GM19043 (cell line): ENCODE measurements around the gene OSR1.
A peak's percentile ranks its signal among the peaks of the same experiment; 100 is the strongest.

Experiments
- ATAC-seq: cut with Tn5 transposase; IDR thresholded peaks from one replicate; pipeline ENCODE4 v1.9.1; 2021; ENCODE audit warnings: low read depth; ENCODE audit not compliant: unreplicated experiment

OSR1 gene

DNA sequence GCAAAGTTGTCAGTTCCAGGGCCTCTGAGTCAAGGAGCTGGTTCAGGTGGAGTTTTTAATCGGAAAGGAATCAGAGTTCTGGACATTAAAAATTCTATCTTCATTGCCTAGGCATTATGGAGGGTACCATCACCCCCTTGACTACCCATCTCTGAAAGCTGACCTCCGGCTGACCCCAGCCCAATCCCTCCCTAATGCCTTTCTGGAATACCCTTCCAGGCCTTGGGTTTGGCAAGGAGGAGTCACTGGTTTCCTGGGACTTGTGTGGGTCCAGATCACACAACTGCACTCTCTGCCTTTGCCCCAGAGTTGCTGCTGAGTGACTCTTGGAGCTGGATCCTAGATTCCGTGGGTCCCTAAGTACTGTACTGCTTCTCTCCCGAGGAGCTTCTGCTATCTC lies 1.0 kb upstream of the OSR1 start:
- no peak for ATAC-seq

DNA sequence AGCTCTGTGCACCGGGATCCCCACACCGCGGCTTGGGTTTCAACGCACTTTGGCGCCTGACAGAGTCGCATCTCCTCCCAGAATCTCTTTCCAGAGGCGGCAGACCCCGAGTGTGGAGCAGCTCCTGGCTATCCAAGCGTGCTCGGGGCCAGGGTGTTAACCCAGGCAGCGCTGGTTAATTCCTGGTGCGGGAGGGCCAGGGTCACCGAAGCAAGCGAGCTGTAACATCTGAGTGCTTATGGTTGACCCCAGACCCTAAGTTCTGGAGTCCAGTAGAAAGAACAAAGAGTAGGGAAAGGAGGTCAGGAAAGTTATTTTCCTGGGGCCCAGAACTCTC lies 566 bp upstream of the OSR1 start:
- no peak for ATAC-seq

DNA sequence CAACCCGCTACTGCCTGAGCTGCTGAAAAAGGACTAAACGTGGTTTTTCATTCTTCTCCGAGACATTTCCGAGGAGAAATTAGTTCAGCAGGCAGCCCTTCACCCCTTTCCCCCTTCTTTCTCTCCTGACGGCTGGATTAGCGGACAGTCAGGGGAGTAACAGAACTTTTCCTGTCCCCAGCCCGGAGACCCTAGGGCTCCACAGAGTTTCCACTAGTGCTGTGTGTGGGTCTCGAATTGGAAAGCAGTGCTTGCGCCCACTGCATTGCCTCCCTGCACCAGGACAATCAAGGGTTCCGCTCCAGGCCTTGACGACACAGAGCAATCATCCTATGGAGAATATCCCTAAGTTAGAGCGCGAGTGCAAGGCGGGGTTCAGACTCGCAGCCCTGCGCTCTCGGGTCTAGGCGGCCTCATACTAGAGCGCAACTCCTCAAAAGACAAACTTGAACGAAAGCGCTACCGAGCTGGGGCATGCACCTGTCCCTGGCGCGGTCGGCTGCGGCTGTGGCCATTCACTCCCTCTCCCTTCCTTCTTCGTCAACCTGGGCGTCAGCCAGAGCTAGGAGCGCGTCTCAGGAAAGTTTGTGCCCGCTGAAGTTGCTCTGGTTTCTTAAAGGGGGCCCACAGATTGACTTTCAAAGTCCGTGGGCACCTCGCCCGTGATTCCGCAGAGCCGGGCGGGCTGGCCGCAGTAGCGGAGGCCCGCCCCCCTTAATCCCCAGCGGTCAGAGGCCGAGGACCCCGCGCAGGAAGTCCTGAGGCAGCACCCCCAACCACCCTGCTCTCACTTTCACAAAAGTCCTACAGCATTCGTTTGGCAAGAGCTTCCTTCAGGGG lies 801 bp downstream of the OSR1 start:
- no peak for ATAC-seq

DNA sequence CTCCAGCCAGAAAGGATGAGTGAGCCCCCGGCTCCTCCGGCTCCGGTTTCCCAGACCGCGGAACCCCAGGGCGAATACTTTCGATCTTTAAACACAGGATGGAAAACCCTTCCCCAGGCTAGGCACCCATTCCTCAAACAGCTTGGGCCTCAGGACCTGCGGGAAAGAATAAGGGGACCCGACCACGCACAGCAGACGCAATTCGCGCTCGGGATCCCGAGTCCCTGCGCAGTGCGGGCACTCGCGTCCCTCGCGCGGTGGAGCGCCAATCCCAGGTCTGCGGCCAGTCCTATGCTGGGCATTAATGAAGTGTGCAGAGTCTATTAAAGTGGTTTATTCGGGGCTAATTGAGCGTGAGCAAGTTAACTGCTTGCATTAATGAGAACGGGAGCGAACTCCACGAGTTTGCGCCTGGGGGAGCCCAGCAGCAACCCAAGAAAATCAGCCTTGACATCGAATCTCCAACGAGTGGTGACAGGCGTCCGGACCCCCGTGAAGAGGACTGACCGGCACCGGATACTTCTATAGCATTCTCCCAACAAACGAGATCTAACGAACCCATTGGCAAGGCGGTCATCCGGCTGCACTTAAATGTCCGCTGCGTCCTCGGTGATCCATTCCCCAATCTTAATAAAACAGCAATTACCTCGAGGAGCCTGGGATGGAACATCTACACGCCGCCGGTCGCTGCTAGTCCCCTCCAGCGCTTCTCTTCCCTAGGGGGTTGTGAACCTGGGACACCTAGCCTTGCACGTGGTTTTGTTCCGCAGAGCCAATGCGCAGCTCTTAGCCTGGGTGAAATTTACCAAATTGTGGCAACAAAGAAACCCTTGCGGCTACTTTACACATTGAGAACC lies 1.6 kb downstream of the OSR1 start:
- no peak for ATAC-seq

DNA sequence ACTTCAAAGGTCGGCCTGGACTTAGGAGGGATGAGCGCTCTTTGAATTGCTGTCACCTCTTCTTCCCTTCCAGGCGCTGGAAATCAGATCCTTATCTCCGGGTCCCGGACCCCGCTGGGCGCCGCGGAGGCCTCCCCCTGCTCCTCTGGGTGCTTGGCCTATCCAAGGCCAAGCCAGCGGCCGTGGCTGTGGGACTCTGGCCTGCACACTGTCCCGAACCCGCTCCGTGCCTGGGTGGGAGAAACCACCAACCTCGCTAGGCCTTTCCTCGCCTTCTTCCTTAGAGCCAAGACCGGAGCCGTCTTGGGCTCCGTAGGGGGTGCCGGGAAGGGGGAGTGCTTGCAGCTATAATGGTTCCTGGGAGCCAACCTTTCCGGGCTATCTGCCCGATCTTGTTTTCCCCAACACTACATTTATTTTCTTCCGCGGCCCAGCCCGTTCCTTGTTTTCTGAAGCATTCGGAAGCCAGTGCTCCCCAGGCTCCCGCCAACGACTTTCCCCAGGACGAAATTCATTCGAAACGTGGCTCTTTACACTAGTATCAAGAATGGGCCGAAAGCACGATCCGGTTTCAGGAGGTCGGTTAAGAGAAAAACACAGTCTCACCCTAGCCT lies 2.4 kb downstream of the OSR1 start:
- ATAC-seq: no peak

DNA sequence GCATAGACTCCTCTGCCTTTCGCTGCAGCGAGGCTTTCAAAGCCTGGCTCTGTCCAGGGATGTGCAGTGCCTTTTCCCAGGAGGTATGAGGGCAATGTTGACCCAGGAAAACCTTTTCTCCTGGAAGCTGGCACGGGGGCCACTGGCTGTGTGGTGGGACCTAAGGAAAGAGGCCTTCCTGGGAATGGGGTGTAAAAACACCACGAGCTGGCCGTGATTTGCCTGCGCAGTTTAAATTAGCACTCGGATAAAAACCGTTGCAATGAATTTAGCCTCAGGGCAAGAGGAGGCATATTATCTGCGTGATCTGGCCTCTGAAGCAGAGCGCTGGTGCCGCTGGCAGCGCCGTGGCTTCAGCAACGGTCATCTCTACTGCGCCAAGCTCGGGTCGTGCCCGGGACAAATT lies 3.0 kb downstream of the OSR1 start:
- ATAC-seq: no peak

DNA sequence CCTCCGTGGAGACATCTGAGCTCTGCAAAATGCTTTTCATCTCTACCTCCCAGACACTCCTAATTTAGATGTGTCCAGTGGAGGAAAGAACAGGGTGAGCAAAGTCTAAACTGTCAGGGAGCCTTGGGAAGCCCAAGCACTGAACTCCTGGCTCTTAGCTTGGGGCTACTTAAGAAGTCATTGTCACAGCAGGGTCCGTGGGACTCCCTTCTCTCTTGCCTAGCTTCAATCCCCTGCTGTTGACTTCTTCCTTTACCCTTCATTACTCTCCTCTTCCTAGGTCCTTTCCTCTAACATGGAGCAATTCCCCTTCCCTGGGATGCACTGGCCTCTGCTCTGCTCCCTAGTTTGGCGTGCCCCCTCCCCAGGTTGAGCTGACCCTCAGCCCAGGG lies 3.4 kb downstream of the OSR1 start:
- ATAC-seq: no peak

DNA sequence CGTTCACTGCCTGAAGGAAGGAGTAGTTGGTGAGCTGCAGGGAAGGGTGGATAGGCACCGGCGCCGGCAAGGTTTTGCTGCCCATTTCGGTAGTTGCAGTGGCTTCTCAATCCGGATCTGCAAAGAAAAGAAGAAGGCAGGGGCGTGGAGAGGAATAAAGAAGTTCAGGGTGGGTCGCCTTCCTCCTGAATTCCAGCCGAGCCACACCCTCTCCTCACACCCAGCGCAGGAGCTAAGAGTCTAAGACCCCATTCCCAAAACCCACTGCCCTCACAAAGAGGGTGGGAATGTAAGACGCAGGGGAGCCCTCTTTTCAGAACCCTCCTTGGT lies 4.7 kb downstream of the OSR1 start:
- no peak for ATAC-seq

DNA sequence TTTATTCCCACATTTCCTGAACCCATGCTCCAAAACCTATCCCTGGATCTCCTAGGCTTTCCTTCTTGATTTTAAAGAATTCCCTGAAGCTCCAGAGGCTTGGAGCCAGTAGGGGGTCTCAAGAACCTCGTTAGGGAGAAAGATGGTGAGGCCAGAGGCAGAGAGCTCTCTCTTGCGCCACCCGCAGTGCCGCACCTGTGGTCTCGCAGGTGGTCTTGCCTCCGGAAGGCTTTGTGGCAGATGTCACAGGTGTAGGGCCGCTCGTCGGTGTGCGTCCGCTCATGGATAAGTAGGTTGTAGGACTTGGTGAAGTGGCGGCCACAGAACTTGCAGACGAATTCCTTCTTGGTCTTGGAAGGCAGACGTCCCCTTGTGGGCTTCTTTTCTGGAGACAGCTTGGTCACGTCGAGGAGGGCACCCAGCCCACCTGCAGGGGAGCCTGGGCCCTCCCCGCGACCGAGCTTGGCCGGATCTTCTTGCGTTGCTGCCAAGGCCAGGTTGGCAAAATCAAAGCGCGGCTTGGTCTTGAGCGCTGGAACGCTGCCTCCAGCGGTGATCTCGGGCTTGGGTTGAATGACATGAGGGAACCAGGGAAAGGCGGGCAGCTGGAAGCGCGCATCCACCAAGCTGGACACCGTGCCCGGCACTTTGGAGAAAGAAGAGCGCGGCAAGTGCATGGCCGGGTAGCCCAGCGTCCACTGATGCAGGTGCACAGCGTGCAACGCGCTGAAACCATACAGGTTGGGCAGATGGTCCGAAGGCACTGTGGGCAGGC lies 5.3 kb downstream of the OSR1 start:
- no peak for ATAC-seq

DNA sequence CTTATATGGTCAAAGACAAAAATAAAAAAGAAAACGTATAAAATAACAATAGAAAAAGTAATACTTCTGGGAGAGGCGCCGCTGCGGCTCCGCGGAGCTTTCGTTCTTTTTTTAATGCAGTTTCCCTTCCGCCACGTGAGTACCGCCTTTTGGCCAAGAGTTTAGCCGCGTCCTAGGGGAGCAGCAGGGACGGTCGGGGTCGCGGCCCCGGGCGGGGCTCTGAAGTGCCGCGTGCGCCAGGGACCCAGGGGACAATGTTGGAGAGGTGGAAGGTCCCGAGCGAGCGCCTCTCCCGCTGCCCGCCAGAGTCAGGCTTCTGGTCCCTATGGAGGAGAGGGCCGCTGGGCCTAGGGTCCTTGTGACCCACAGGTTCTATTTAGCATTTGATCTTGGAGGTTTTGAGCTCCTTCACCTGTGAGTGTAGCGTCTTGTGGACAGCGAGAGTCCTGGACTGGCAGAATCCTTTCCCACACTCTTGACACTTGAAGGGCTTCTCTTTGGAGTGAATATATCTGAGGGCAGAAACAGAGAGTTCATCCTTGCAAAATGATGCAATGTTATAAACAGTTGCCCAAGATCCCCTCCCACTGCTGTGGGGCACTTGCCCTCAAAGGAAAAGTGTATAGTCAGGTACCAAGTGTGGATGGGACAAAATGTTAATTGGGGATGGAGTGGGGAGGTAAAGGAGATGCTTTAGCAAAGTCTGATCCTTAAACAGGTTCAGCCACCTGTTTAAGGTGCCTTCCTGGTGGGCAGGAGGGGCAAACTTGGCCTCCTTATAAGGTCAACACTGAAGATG lies 6.3 kb downstream of the OSR1 start:
- ATAC-seq: no peak

DNA sequence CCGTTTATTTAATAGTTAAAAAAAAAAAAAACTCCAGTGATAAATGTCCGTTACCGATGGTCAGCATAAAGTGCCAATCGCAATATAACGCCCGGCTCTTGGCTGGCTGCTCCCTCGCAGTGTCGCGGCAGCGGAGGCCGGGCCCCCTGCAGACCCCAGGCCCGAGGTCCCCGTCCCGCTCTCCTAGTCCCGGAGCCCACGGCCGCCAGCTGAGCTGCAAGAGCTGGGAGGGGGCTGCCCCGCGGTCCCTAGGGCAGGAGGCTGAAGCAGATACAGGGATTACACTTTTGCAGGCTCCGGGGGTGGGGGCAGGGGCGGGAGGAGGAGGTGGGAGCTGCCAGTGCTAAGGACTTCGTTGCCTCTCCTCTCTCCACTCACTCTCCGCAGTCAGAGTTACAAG lies 6.9 kb downstream of the OSR1 start:
- no peak for ATAC-seq

DNA sequence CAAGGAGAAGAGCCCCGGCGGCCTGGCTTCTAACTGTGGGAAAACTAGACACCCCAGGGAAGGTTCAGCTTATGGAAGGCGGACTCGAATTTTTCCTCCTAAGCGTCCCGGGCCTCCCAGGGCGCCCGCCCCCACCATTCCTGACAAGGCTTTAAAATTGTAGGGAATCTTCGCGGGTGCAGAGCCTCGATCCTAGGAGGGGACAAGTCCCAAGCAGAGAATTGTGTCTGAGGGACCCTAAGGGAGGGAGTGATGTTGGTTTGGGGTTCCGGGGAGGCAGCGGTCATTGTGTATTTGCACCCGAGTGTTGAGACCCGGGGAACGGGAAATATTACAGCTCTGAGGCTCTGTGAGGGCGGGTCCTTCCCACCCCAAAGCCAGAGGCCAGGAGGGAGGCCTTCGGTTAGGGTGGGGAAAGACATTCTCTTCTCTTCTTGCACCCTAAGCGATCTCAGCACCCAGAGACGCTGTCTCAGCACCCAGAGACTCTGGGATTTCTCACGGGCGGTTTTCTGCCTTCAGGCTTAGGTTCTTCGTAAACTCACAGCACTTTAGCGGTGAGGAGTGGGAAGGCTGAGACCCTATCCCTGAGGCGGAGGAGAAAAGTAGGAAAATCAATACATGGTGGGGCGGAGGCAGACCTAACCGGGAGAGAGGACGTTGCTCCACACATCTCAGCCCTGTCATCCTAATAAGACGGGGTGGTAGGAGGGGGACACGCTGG lies 7.6 kb downstream of the OSR1 start:
- no peak for ATAC-seq

DNA sequence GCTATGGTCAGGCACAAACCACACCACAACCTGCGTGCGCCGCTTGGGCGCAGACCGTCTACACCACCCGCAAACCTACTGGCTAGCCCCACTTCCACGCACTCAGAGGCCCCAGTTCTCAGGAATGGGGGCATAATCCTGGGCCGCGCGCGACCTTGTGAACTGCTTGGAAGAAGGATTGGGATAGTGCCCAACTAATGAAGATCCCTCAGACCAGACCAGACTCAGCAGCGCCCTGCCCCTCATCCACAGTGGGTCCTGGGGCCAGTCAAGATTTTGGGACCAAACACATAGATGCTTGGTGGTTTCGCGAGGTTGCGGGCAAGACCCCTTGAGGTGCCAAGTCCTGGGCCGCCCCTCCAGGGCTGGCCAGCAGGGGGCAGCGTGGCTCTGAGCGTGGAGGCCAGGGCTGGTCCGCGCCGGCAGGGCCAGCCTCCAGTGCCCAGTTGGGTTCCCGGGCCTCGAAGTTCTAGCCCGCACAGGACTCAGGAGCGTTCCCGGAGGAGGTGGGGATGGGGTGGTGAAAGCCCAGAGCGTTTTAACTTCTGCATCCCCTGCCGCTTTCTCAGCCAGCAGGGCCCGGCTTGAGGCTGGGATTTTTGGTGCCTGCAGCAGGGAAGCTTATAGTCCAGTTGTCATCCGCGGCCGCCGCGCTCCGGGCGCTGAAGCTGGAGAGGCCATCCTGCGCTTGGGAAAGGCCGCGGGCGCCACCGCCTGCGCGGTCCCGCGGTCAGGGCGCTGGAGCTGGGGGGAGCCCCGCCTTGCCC lies 8.3 kb downstream of the OSR1 start:
- ATAC-seq: no peak

DNA sequence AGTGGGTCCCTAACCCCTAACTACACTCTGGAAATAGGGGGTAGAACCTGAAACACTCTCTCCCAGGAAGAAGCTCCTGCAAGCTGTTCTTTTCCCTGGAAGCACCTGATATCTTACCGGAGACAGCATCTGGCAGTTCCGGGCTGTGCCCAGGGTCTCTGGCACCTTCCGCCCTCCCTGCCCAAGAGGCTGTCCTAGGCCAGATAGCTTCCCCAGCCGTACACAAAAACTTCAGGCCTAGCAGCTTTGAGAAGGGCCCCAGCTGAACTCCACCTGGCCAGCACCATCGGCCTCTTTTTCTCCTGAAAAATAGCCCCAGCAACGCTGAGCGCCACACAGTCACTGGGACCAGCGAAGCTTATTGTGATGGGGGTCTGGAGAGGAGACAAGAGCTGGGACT lies 9.7 kb downstream of the OSR1 start:
- ATAC-seq: no peak

DNA sequence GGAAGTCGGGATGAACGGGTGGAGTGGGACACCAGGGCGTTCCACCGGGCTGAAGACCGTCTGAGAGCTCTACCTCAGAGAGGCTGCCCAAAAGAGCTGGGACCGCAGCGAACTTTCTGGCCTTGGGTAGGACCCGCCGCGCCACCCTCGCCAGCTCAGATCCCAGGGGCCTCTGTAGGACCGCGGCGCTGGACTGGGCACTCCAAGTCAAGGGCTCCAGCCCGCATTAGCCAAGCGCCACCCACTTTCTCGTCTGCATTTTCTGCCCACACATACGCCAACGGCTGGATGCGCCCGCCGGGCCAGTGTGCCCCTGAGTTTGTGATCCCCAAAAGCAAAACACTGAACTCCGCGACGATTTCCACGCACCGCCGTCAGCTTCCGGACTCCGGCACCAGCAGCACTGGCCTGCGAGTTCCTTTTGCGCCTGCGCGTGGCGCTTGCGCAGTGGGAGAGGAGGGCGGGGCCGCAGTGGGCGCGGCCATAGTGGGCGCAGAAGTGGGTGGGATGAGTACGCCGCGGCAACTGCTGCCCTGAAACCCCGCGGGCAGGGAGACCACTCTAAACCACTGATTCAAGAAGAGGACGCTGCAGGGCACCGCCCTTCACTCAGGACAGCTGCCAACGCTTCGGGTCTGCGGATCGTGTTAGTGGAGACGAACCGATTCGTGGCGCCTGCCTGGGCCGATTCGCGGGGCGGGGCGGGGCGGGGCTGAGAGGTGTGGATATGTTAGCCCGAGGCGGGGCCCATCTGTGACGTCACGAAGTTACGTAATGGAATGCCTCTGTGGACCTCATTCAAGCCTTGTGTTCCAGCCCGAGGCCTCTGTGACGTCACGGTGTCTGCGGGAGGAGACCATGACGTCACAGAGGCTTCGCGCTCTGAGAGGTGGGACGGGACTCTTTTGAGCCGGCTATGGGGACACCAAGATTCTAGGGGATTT lies 10.5 kb downstream of the OSR1 start:
- peak; percentile 91 for ATAC-seq

DNA sequence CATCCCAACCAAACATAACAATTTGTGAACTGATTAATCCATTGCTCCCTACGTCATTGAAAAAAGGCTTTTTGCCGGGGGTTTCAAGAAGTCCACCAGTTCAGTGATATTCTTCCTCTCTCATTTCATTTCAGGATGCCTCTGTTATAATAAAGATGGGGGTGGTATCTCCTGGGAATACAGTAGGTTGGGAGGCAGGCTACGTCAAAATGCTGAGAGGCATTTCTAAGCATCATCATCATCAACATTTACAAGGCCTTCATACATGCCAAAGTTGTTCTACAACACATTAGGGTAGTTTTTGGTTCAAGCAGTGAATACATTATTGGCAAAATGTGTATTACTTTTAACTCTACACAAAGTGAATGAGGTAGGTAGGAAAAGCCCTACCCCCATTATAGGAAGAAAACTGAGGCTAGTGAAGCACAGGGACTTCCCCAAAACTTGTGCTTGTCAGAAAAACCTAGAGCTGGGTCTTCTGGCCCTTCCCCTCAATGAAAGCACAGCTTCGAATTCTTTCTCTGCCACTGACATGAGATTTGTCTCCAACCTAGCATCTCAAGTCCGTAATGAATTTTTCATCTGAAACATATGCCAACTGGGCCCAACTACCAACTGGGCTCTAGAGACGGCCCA lies 11.3 kb downstream of the OSR1 start:
- ATAC-seq: peak; percentile 1

DNA sequence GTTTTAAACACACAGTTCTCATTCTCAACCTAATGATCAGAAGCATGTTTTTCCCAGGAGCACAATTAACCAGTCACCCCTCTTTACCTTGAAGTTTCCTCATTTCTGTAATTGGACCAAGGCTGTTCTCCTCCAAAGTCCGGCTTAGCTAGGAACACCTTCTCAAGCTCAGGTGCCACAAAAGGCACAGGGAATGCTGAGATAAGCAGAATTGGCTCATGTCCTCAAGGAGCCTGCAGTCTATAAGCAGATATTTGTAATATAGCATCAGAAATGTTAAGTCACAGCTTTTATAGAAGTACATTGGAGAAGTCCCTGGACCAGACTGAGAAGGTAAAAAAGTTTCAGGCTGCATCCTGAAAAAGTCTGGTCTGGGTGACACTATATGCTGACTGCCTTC lies 20.7 kb downstream of the OSR1 start:
- ATAC-seq: no peak
